ENCODE results near the gene EFCC1.

GRCh38 chr3:129061023-129061887 lies 60.2 kb downstream of the EFCC1 start:
- TF ChIP-seq EZH2 (IDR thresholded peaks at IDR 0.05; ENCODE audit: borderline replicate concordance, low read depth, low read length, poor library complexity, severe bottlenecking) (no peak), CTCF (conservative IDR thresholded peaks at IDR 0.05; ENCODE audit: low read depth, low read length) (no peak)
